Endothelial cell of umbilical vein (primary cell): ENCODE data around the gene BTBD17.

Experiments used
- CTCF ChIP-seq, 2 donors: IDR thresholded peaks; 1 replicate in 1 of 2; 2 replicates in 1 of 2; pipeline ENCODE4 v1.5.1; 2011; ENCODE audit warnings: low read length in 2 of 2, mild to moderate bottlenecking in 2 of 2, moderate library complexity in 2 of 2, control low read depth in 1 of 2, inconsistent platforms in 1 of 2, low read depth in 1 of 2; ENCODE audit not compliant: insufficient read depth in 1 of 2; ENCODE audit errors: extremely low read depth in 1 of 2
- FOS ChIP-seq: IDR thresholded peaks from 2 replicates; pipeline ENCODE4 v1.6.1; 2011; ENCODE audit warnings: mild to moderate bottlenecking, low read length, moderate library complexity, borderline replicate concordance; ENCODE audit not compliant: insufficient read depth
- MAX ChIP-seq: IDR thresholded peaks from 2 replicates; pipeline ENCODE4 v1.6.1; 2011; ENCODE audit not compliant: insufficient read depth, insufficient read length
- MYC ChIP-seq: IDR thresholded peaks from one replicate; pipeline ENCODE4 v1.6.1; 2011; ENCODE audit warnings: mild to moderate bottlenecking, low read depth, low read length
- POLR2A ChIP-seq: IDR thresholded peaks from 2 replicates; pipeline ENCODE4 v1.6.1; 2012; ENCODE audit warnings: low read depth, mild to moderate bottlenecking, control low read depth, low read length
- POLR2AphosphoS5 ChIP-seq: IDR thresholded peaks from 2 replicates; pipeline ENCODE4 v1.6.1; 2012; ENCODE audit warnings: low read depth, mild to moderate bottlenecking, control low read depth, low read length, moderate library complexity; ENCODE audit not compliant: insufficient read depth

DNA sequence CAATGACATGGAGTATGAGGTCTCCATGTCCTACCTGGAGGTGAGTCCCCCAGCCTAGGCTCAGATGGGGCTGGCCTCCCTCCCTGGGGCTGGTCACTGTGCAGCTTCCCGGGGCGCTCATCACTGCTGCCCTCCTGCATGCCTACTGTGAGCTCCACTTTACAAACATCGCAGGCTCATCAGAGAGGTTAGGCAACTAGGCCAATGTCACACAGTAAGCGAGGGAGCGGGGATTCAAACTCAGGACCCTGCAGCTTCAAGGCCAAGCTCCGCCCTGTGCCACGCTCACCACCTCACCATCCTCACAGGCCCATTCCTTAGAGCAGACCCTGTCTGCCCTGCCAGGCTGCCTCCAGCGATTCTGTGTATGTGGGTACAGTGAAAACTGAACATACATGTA, 18.5 kb downstream of the BTBD17 start:
- TF ChIP-seq FOS (no peak), CTCF (IDR thresholded peaks at IDR 0.05; ENCODE audit: extremely low read depth in 1 of 2, insufficient read depth in 1 of 2, low read depth in 1 of 2, low read length in 2 of 2) (no peak), POLR2A (no peak), MYC (no peak), MAX (no peak), POLR2AphosphoS5 (no peak)
